GM19328 (cell line): Measurements from ENCODE around the gene WDR54.
"Not testable (repeated sequence)": the region's sequence is repeated elsewhere in the genome, so short reads cannot be mapped to it uniquely, and the experiment has no call there.

Source experiments
- ATAC-seq: cut with Tn5 transposase; IDR thresholded peaks from one replicate; pipeline ENCODE4 v1.9.1; 2021; ENCODE audit warnings: mild to moderate bottlenecking, moderate library complexity; ENCODE audit not compliant: unreplicated experiment

The WDR54 gene

DNA sequence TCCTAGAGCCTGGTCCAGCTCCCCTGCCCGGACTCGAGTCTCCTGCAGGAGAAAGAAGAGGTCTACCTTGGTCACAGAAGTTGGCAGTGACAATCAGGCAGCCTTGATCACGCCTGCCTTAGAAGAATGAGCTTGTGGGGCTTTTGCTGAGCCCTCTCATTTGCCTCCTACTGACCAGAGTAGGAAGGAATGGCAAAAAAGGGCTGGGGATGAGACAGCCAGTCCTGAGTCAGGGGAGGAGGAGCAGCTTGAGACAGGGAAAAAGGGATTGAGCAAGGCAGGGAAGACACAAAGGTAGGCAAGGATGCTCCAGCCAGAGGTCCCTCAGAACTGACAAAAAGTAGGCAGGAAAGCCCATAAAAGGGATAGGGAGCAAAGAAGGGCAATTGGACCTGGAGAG lies 6.0 kb downstream of the WDR54 start:
- no peak for ATAC-seq

- no peak for ATAC-seq
These were observed 7.1 kb downstream of the WDR54 start for GRCh38 chr2:74428675-74429074.

- ATAC-seq = no peak
These were observed 8.2 kb downstream of the WDR54 start for GRCh38 chr2:74429487-74430451.

DNA sequence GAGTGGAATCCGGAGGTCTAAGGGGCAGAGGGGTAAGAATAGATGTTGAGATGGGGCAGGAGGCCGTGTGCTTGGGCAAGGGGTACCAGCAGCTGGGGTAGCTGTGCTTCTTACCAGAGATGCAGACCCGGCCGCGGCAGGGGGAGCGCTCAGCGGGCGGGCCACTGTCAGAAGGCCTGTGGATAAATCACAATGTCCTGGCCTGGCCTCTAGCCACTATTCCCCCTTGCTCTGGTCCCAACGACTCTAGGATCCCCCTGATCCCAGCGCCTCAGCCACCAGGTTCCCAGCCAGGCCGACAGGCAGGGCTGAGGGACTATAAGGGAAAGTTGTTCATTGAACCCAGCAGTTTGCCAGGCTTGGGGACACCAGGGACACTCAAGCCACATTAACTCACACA lies 9.0 kb downstream of the WDR54 start:
- no peak for ATAC-seq

- ATAC-seq = no peak
These were observed 14.7 kb downstream of the WDR54 start for GRCh38 chr2:74436111-74436805.

DNA sequence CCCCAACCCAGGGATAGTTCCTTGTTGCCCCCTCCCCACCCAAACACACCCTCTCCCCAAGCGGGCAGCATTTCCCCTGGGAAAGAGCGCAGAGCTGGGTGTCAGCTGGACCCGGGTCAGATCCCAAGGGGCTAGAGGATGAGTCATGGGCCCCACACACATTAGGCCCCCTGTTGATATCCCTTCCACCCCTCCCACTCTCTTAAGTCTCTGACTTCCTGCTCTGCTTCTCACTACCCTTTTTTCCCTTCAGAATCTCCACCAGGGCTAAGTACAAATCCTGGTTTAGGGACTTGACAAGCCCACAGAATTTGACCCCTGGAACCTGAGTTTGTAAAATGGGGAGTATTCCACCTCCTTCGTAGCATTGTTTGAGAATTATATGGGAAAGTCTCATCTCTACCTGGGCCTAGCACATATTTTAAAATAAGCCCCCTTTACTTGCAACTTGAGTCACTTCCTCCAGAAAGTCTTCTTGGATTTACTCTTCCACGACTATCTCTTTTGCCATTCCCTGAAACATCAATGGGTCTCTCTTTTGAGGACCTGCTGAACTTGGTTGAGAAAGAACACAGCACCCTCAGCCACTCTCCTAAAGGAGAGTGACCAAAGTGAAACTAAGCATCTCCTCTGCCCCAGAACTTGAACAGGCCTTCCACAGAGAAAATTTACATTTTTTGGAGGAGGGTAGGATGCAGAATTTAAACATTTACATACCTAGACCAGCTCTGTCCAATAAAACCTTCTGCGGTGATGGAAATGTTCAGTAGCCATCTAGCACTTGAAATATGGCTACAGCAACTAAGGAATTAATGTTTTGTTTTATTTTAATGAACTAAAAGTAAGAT lies 15.5 kb downstream of the WDR54 start:
- no peak for ATAC-seq

DNA sequence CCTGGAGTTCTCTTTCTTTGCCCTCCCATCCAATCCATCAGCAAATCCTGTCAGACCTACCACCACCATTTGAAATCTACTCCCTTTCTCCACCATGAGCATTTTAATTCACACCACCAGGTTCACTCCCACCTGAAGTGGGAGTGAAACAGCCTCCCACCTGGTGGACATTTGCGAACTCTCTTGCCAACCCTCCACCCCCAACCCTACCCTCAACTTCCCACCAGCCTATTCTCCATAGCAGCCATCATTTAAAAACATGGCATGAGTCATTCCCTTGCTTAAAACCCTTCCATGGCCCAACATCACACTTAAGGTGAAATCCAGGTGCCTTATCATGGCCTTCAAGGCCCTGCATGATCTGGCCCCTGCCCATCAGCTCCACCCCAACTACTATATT lies 16.7 kb downstream of the WDR54 start:
- ATAC-seq = no peak

DNA sequence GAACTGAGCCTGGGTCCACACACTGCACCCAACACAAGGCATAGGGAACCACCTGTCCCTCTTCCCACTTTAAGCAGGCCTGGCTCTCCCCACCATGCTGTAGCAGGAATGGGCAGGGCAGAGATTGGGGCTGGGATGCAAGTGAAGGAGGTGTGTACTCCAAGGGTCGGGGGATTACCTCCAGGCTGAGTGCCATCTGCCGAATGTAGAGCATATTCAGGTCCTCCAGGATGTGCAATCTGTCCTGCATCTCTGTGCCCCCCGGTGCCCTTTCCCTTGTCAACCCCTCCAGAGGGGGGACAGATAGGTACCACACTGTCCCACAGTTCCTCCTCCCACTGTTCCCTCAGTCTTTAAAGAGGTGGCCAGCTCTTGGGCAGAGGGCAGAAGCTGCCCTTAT lies 17.8 kb downstream of the WDR54 start:
- ATAC-seq = no peak

DNA sequence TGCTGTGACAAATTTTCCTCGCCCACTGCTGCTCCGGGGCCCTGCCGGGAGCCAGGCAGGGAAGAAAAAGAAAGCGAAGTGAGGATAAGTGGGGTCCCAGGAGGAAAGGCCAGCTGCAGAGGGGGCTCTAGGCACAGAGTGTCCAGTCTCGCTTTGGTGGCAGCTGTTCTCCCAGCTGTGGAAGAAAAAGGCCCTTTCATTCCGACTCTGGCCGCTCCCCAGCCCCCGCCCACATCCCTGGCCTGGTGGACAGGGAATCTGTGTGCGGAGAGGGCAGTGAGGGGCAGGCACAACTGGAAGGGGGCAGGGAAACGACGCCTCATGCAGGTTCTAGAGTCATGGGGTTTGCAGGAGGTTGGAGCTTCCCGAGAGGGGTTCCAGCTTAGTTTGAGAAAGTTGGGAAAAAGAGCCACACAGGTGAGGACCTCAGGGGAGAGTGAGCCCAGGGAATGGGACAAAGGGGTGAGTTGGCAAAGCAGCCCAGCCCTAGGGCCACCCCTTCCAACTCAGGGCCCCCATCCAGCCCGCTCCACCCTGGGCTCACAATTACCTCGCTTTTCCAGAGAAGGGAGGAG lies 18.4 kb downstream of the WDR54 start:
- ATAC-seq = no peak

DNA sequence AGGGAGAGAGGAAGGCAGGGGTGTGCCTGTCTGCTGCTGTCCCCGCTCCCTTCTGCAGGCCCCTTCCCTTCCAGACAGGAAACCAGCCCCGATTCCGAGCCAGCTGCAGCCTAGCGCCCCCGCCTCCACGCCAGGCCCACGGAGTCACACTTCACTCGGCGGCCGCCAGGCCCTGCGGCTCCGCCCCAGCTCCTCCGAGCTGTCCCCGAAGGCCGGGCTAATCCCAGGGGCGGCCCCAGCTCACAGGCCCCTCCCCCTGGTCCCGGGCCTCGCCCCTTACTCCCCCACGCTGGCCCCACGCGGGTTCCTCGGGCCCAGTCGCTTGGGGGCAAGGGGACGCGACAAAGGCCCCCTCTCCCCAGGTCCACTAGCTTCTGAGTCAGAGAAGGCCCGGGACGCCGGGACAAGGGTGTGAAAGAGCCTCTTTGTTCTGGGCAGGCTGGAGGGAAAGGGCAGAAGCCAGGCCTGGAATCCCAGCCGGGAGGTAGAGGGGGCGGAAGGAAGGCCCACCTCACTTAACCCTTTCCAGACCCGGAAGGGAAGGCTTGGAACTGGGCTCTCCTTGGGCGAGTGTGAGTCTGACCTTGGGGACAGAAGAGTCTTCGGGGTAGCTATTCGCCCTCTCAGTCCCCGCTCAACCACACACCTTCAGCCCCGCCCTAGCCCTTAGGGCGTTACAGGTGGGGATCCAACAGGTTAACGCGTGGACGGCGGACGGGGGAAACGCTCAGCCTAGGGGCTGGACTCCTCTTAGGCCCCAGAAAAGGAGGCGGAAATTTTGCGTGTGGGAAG lies 19.0 kb downstream of the WDR54 start:
- peak; percentile 83 for ATAC-seq

- no peak for ATAC-seq
These were observed 19.7 kb downstream of the WDR54 start for GRCh38 chr2:74441170-74441689.

- no peak for ATAC-seq
These were observed 20.4 kb downstream of the WDR54 start, which contains the start of gene RTKN for GRCh38 chr2:74441690-74442482. RTKN (minus strand) TSS chr2:74441937; CDS start chr2:74441816, 121 bp downstream.

DNA sequence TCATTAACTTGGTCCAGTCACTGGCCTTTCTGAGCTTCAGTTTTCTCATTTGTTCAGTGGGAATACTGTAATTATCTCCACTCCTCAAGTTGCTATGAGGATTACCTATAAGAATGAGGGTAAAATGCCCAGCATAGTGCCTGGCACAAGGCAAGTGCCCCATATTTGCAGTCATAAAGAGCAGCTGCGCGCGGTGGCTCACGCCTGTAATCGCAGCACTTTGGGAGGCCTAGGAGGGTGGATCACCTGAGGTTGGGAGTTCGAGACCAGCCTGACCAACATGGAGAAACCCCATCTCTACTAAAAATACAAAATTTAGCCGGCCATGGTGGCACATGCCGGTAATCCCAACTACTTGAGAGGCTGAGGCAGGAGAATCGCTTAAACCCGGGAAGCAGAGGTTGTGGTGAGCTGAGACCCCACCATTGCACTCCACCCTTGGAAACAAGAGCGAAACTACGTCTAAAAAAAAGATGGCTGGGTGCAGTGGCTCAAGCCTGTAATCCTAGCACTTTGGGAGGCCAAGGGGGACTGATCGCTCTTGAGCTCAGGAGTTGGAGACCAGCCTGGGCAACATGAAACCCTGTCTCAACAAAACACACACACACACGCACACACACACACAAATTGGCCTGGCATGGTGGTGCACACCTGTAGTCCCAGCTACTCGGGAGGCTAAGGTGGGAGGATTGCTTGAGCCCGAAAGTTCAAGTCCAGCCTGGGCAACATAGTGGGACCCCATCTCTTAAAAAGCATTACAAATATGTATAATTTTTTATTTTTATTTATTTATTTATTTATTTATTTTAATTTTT lies 21.2 kb downstream of the WDR54 start:
- ATAC-seq = not testable (repeated sequence)

DNA sequence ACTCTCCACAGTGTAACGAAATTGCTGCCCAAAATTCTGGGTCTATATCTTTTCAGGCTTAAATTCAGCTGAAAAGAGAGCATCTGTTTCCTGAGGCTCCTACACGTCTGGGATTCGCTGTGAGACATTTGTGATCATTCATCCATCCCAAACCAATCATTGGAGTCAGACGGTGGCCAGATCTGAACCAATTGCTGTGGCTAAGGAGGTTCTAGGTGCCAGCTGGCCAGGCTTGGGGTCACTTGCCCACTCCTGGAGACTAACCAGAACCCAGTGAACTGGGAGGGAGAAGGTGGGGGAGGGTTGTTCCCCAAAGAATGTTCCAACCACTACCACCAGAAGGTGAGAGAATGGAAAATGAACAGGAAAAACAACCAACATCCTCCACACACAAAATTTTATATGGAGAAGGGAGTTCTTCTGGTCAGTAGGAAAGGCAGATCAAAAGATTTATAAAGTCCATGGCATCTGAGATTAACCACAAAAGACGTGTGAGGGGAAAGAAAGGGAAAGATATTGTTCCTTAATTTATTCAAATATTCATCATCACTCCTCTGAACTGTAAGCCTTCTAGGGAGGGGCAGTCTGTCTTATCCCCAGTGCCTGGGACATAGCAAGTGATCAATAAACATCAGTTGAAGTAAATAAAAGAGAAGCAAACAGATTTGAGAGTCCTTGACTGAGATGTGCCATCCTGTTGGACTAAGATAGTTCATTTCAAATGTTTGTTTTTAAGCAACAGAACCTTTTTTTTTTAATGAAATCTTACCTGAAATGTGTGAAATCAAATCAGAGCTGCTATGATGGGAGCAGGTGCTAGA lies 23.2 kb downstream of the WDR54 start:
- no peak for ATAC-seq

DNA sequence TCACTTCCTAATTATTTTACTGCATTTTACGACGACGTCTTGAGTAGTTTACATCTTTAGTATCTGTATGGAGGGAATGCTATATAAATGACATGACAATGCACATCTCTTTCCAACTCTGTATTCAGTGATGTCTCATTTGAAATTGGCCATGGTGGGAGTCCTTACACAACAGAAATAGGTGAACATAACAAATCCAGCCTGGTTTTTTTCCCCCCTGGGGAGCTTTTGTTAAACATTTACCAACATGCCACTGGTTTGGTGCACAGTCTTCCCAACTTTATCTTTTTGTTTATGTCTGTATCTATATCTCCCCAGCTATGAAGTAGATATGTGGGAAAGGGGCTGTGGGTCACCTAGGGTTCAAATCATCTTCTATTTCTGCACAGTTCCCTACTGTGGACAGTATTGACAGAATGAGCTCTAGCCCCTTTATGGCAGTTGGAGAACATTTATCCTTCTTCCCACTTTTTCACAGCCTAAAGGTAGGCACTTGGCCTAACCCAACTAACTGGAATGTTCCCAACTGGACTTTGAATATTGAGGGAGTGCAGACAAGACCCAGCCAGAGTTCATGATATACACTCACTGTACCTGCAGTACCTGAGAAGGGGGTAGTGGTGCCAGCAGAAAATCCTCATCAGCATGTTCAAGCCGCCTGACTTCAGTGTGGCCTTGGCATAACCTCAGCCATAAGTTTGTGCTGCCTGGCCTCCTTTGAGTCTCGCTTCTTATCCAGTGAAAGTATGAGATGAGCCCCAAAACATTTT lies 25.9 kb downstream of the WDR54 start:
- no peak for ATAC-seq

DNA sequence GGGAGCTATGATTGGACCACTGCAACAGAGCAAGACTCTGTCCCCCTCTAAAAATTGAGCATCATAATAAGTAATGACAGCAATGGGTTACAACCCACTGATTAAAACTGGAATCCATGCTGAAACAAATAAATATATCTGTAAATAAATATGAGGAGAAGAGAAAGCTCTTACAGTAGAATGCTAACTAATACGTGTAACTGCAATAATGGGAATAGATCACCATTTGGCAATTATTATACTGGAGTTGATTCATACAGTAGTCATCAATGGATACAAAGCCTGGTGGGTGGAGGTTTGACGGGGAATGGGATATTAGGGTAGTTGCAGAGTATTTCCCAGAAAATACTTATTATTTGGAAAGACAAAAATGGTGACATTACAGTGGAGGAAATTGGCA lies 27.2 kb downstream of the WDR54 start:
- no peak for ATAC-seq
